Mesendoderm (in vitro differentiated cells): ENCODE measurements around the gene LGALS4.
"Not testable (repeated sequence)": the region's sequence is repeated elsewhere in the genome, so short reads cannot be mapped to it uniquely, and the experiment has no call there.

Source experiments
- DNase-seq: peaks from one replicate; pipeline ENCODE4 v3.0.0; 2013
- H2AK5ac ChIP-seq: 2 replicates; pipeline ENCODE4 v1.6.1; 2013; ENCODE audit warnings: low read length, inconsistent platforms
- H2BK120ac ChIP-seq: 2 replicates; pipeline ENCODE4 v1.6.1; 2013; ENCODE audit warnings: low read depth, mild to moderate bottlenecking, low read length, moderate library complexity, mixed read lengths
- H2BK15ac ChIP-seq: replicated peaks from 2 replicates; pipeline ENCODE4 v1.6.1; 2013; ENCODE audit warnings: low read depth, mild to moderate bottlenecking, moderate library complexity
- H2BK5ac ChIP-seq: 2 replicates; pipeline ENCODE4 v1.6.1; 2013; ENCODE audit warnings: low read length, inconsistent platforms
- H3K18ac ChIP-seq: 2 replicates; pipeline ENCODE4 v1.6.1; 2013; ENCODE audit warnings: mild to moderate bottlenecking, low read length, mixed read lengths
- H3K23ac ChIP-seq: one replicate; pipeline ENCODE4 v1.6.1; 2013; ENCODE audit warnings: low read length
- H3K27ac ChIP-seq: 2 replicates; pipeline ENCODE4 v1.5.1; 2013; ENCODE audit warnings: low read depth, mild to moderate bottlenecking, inconsistent platforms, low read length, moderate library complexity
- H3K27me3 ChIP-seq: 2 replicates; pipeline ENCODE4 v1.6.1; 2013; ENCODE audit warnings: low read length, control low read depth, mild to moderate bottlenecking, inconsistent platforms; ENCODE audit not compliant: insufficient read depth, poor library complexity
- H3K36me3 ChIP-seq: 2 replicates; pipeline ENCODE4 v1.6.1; 2013; ENCODE audit warnings: low read length, inconsistent platforms; ENCODE audit not compliant: control insufficient read depth, insufficient read depth
- H3K4ac ChIP-seq: one replicate; pipeline ENCODE4 v1.6.1; 2013; ENCODE audit warnings: low read depth, mild to moderate bottlenecking, low read length, moderate library complexity
- H3K4me1 ChIP-seq: 2 replicates; pipeline ENCODE4 v1.6.1; 2013; ENCODE audit warnings: low read depth, low read length, inconsistent platforms; ENCODE audit not compliant: control insufficient read depth
- H3K4me2 ChIP-seq: 2 replicates; pipeline ENCODE4 v1.6.1; 2013; ENCODE audit warnings: low read length
- H3K4me3 ChIP-seq: 2 replicates; pipeline ENCODE4 v1.5.1; 2013; ENCODE audit warnings: mild to moderate bottlenecking, low read length
- H3K56ac ChIP-seq: one replicate; pipeline ENCODE4 v1.6.1; 2013; ENCODE audit warnings: low read length
- H3K79me1 ChIP-seq: 2 replicates; pipeline ENCODE4 v1.6.1; 2013; ENCODE audit warnings: low read length, inconsistent platforms
- H3K79me2 ChIP-seq: 2 replicates; pipeline ENCODE4 v1.6.1; 2013; ENCODE audit warnings: mild to moderate bottlenecking, low read length; ENCODE audit not compliant: control insufficient read depth, insufficient read depth
- H3K9ac ChIP-seq: 2 replicates; pipeline ENCODE4 v1.6.1; 2013; ENCODE audit warnings: low read length, inconsistent platforms
- H4K5ac ChIP-seq: one replicate; pipeline ENCODE4 v1.6.1; 2013; ENCODE audit warnings: low read length
- H4K8ac ChIP-seq: one replicate; pipeline ENCODE4 v1.6.1; 2013; ENCODE audit warnings: low read depth, mild to moderate bottlenecking, control low read depth, low read length, moderate library complexity
- WGBS: extraction: QIAGEN DNeasy Blood & Tissue Kit; methylation state at CpG from one replicate; pipeline ENCODE4 v1.1.7; 2013; ENCODE audit warnings: low lambda C conversion rate, missing lambda C conversion rate; ENCODE audit not compliant: insufficient coverage; ENCODE audit errors: extremely low coverage; 5-methylcytosine and 5-hydroxymethylcytosine counted together

LGALS4 gene

GRCh38 chr19:38790507-38791403, 22.0 kb downstream of the LGALS4 start:
- H2AK5ac ChIP-seq, H3K56ac ChIP-seq, H3K36me3 ChIP-seq, H2BK120ac ChIP-seq, H3K27ac ChIP-seq, H3K4me2 ChIP-seq, H3K4me3 ChIP-seq, H2BK15ac ChIP-seq, H3K23ac ChIP-seq, H3K9ac ChIP-seq, H3K4me1 ChIP-seq, H2BK5ac ChIP-seq, DNase-seq, H3K18ac ChIP-seq, H4K5ac ChIP-seq, H4K8ac ChIP-seq, H3K27me3 ChIP-seq, H3K79me1 ChIP-seq, H3K79me2 ChIP-seq, H3K4ac ChIP-seq: not testable (repeated sequence)
- no CpG with 5 or more reads among the region's 49 CpGs for WGBS

- H3K9ac ChIP-seq: no peak within 1 kb of the TSS
- no peaks in the 10 kb centered on the region for H3K36me3 ChIP-seq
- H4K5ac ChIP-seq: no peak within 1 kb of the TSS
- no peaks in the 10 kb centered on the region for H3K79me1 ChIP-seq
- H3K79me2 ChIP-seq: no peaks in the 10 kb centered on the region
- peak within 1 kb of the TSS; percentile 15 for H3K56ac ChIP-seq
- H2BK5ac ChIP-seq: no peak within 1 kb of the TSS
- no peak within 1 kb of the TSS for H2BK15ac ChIP-seq
- H2BK120ac ChIP-seq: no peak within 1 kb of the TSS
- no peak within 1 kb of the TSS for H3K4me3 ChIP-seq
- no peaks in the 10 kb centered on the region for H3K27me3 ChIP-seq
- no peak within 1 kb of the TSS for H3K18ac ChIP-seq
- no peak within 1 kb of the TSS for H4K8ac ChIP-seq
- H3K23ac ChIP-seq: no peak within 1 kb of the TSS
- H3K4ac ChIP-seq: no peak within 1 kb of the TSS
- no CpG with 5 or more reads among the region's 17 CpGs for WGBS
- no peak for DNase-seq
- H3K4me2 ChIP-seq: no peak within 1 kb of the TSS
- no peaks in the 10 kb centered on the region for H3K4me1 ChIP-seq
- H3K27ac ChIP-seq: no peak within 1 kb of the TSS
- H2AK5ac ChIP-seq: no peak within 1 kb of the TSS
Observed at GRCh38 chr19:38788478-38789243, 24.1 kb downstream of the LGALS4 start, which contains the start of gene LGALS7B. Gene LGALS7B (plus strand): TSS chr19:38789200. CDS start chr19:38789227, 27 bp downstream.

- Histone ChIP-seq H3K4ac (no peak overlapping the region), H3K18ac (no peak overlapping the region), H3K79me1 (no peaks in the 10 kb centered on the region), H4K8ac (no peak overlapping the region), H2BK120ac (no peak overlapping the region), H2AK5ac (no peak overlapping the region), H3K79me2 (no peaks in the 10 kb centered on the region), H3K56ac (no peak overlapping the region), H2BK15ac (no peak overlapping the region), H3K4me1 (no peaks in the 10 kb centered on the region), H4K5ac (no peak overlapping the region), H2BK5ac (no peak overlapping the region), H3K27ac (no peak overlapping the region), H3K36me3 (no peaks in the 10 kb centered on the region), H3K4me2 (no peak overlapping the region), H3K27me3 (no peaks in the 10 kb centered on the region), H3K9ac (no peak overlapping the region), H3K23ac (no peak overlapping the region), H3K4me3 (no peak overlapping the region)
- WGBS: no CpG with 5 or more reads among the region's 11 CpGs
- no peak for DNase-seq
Observed at GRCh38 chr19:38786572-38787265, 26.0 kb downstream of the LGALS4 start.

- WGBS: no CpG with 5 or more reads among the region's 3 CpGs
Observed at GRCh38 chr19:38786061-38786460, 26.7 kb downstream of the LGALS4 start.

GRCh38 chr19:38785187-38785699, 27.5 kb downstream of the LGALS4 start:
- WGBS: no CpG with 5 or more reads among the region's 7 CpGs
- H3K79me2 ChIP-seq: no peaks in the 10 kb centered on the region
- no peaks in the 10 kb centered on the region for H3K4me1 ChIP-seq
- H3K27ac ChIP-seq: no peak overlapping the region
- no peak overlapping the region for H2BK15ac ChIP-seq
- no peaks in the 10 kb centered on the region for H3K27me3 ChIP-seq
- H4K8ac ChIP-seq: no peak overlapping the region
- H3K36me3 ChIP-seq: no peaks in the 10 kb centered on the region
- H3K56ac ChIP-seq: no peak overlapping the region
- no peak overlapping the region for H3K23ac ChIP-seq
- no peak overlapping the region for H3K9ac ChIP-seq
- H3K4ac ChIP-seq: no peak overlapping the region
- no peak overlapping the region for H2BK120ac ChIP-seq
- DNase-seq: no peak
- H2AK5ac ChIP-seq: no peak overlapping the region
- no peak overlapping the region for H4K5ac ChIP-seq
- H3K18ac ChIP-seq: no peak overlapping the region
- H3K4me2 ChIP-seq: no peak overlapping the region
- H3K4me3 ChIP-seq: no peak overlapping the region
- H3K79me1 ChIP-seq: no peaks in the 10 kb centered on the region
- no peak overlapping the region for H2BK5ac ChIP-seq

More at GRCh38 chr19:38786061-38786460, 26.7 kb downstream of the LGALS4 start:
- H3K18ac ChIP-seq, H2AK5ac ChIP-seq, H3K9ac ChIP-seq, H3K36me3 ChIP-seq, H3K27ac ChIP-seq, H3K23ac ChIP-seq, H3K79me1 ChIP-seq, H3K27me3 ChIP-seq, H3K4me3 ChIP-seq, H3K56ac ChIP-seq, H2BK120ac ChIP-seq, DNase-seq, H4K8ac ChIP-seq, H3K79me2 ChIP-seq, H4K5ac ChIP-seq, H3K4ac ChIP-seq, H2BK5ac ChIP-seq, H3K4me2 ChIP-seq, H3K4me1 ChIP-seq, H2BK15ac ChIP-seq: not testable (repeated sequence)
